ENCODE data around the gene C1QTNF1.
"Not testable (repeated sequence)": the region's sequence is repeated elsewhere in the genome, so short reads cannot be mapped to it uniquely, and the experiment has no call there.

Gene C1QTNF1

DNA sequence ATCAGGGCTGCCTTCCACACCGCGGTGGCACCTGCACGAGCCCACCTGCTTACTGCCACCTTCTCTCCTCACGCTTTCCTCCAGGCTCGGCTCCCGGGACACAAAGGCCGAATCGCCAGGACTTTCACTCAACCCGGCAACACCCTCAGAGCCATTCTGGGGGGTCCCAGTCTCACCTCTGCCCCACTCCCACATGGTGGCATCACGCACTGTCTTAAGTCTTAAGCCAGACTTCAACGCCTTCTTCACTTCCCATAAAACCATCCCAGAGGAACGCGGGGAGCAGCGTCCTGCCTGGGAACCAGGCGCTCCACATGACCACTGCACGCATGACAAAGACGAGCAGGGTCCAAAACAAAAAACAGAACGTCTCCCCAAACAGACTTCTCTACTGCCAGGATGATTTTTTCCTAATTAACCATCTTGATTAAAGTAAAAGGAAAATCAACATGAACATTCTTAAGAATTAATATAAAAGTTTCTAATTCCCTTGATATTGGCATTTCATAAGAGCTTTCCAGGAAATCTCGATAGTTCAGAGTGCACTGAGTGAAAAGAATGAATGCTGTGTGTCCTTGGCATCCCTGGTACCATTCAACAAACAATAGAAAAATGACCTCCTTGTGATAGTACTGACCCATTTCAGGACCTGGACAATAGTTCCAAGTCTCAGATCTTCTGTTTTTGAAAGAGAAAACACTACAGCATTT lies 17.0 kb upstream of the C1QTNF1 start:
- DNase-seq = no peak

DNA sequence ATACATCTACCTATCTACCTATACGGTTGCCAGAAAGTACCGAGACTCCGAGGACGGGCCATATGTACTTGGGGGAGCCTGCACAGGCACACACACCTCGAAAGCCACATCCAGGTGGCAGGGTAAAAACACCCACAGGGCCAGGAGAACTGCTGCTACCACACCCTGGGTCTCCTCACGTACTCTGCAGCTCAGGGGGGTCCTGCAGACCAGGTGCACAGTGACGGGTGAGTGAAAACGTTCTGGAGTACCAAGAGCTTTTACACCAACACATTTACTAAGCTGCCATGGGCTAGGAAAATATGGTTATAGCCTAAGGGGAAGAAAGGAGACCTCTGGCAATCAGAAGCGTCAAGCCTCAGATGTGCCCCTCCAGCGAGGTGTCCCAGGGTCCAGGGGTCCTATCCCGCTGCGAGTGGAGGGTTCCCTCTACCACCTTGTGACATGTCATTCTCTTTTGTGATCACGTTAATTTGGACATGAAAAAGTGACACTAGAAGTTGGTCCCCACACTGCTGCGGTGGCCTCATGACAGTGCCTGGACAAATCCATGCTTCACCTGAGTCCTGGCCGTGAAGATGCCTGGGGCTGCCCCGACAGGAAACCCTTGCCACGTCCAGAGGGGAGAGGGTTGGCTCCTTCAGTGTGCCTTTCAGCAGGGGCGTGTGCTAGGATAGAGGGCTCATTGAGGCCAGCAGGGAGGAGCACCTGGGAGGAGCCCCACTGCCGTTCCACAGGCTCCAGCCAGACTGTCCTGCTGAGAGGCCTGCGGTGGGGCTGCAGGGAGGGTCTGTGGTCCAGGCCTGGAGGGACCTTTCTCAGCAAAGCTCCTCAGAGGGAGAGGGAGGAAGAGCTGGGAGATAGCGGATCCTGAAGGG lies 16.2 kb upstream of the C1QTNF1 start:
- no peak for DNase-seq

GRCh38 chr17:79008666-79009387 lies 15.1 kb upstream of the C1QTNF1 start:
- no peak for DNase-seq

- peak; percentile 85 for DNase-seq
These were observed 14.3 kb upstream of the C1QTNF1 start, which contains the start of gene CANT1 for GRCh38 chr17:79009397-79010303. TSS of gene CANT1 (minus strand) at chr17:79009764. CDS start at chr17:78997622, 12,142 bp downstream.

DNA sequence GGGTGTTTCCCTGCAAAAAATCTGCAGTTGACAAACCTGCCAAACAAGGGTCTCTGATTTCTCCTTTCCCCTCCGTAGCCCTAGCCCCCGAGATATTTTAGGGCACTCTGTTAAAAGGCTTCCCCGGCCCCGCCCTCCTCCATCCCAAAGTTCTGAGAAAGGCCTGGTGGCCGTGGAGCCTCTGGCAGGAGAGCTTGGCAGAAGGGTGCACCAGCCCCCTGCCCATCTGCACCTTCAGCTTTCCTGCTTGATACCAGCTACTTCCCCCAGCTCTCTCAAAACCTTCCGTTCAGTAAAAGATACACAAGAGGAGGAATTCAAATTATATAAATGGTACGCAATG lies 13.7 kb upstream of the C1QTNF1 start:
- no peak for DNase-seq

GRCh38 chr17:79011451-79012147 lies 12.4 kb upstream of the C1QTNF1 start:
- DNase-seq = no peak

- DNase-seq = no peak
These were observed 11.3 kb upstream of the C1QTNF1 start for GRCh38 chr17:79012563-79013134.

DNA sequence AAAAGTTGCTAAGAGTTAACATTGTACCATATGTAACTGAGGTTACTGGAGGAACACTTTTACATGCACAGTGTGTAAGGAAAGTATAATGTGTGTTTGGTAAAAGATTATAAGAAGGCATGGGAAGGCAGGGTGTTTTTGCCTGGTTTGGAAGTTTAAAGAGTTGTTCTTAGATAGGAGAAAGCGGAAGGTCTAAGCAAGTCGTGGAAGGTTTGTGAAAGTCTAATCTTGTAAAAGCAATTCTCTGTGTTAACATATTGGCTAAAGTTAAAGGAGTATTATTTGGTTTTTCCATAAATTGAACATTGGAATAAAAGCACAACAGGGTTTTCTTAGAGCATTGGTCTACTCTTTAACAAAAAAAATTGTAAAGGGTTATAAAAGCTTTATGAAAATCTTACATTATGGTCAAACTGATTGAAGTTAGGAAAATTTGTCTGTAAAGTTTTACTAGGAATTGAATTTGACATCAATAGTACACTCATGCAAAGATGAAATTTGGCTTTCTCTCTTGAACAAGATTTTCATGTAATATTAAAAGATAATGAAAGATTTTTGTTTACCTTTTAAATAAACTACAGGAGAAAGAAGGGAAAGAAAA lies 9.7 kb upstream of the C1QTNF1 start:
- DNase-seq = no peak

- DNase-seq = no peak
These were observed 6.2 kb upstream of the C1QTNF1 start for GRCh38 chr17:79017546-79018369.

- no peak for DNase-seq
These were observed 5.6 kb upstream of the C1QTNF1 start for GRCh38 chr17:79018370-79018695.

DNA sequence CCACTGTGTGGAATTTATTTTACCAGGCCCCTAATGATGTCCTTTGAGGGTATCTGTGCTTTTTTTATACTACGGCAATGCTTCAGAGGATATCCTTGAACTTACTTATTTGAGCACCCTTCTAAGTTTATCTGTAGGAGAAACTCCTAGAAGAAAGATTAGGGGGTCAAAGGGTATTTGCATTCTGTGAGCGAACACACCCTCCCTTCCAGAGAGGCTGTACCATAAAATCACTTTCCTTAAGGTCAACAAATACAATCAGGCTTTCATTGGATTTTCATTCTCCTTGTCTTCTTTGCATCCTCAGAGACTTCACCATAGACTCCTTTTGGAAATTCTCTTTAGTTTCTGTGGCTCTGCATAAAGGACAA lies 4.7 kb upstream of the C1QTNF1 start:
- no peak for DNase-seq

DNA sequence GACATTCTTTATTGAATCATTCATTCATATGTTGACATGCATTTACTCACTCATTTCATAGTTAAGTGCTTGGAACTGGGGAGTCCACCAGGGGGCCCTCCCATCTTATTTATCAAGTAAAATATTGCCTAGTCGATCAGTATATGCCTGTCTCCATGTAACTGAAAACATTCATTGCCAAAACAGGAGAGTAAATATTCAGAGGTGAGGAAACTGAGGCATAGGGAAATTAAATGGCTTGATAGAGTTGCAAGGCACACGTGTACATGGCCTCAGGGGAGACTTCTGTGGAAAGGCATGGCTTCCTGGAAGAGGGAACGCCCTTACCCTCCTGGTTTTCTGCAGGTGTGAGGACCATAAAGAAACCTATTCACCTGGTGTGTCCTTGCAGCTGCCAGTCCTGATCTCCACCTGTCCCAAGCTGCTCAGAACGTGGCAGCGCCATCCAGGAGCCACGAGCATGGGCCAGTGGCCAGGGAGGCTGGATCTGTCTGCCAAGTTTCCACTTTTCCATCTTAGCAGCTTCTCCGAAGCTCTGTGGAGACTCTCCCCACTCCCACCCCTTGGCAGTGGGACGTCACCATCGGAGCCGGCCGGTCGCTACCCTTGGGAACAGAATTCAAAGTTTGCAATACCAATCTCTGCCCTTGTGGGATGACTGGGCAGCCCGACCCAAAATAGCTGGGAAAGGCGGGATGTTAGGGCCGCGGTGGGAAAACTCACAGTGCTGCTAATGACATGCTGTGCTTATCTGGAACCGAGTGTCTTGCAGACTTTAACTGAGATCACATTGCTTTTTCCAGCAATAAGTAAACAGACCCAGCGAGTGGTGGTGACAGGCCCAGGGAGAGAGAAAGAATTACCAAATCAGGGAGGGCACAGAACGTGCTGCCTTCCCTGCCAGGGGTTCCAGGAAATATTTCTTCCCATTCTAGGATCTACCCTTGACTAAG lies 4.1 kb upstream of the C1QTNF1 start:
- DNase-seq = peak; percentile 66

DNA sequence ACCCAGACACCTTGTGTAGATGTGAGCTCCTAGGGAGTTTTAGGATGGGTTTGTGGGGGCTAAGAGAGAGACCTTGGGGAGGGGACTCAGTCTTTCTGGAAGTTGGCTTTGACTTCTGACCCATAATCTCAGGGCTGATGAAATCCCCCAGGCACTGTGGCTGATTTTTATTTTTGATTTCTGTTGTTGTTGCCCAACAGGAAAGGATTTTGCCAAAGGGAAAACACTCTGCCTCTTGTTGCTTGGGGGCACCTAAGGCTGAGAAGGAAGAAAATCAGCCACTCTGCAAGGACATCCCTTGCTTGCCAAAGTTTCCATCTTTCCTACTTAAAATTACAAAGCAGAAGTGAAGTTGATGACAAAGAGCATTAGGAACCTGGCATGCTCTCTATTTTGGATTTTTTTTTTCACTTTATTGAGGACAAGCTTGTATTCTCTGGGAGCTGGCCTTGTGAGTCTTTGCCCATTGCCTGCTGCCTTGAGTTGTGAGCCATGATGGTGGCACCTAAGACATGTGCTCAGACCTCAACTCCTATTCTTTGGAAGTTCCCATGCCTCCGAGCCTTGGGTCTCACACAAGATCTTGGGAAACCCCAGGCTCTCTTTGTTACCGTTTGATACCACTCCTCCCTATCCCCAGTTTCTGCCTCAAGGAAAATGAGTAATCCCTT lies 3.2 kb upstream of the C1QTNF1 start:
- DNase-seq = no peak

DNA sequence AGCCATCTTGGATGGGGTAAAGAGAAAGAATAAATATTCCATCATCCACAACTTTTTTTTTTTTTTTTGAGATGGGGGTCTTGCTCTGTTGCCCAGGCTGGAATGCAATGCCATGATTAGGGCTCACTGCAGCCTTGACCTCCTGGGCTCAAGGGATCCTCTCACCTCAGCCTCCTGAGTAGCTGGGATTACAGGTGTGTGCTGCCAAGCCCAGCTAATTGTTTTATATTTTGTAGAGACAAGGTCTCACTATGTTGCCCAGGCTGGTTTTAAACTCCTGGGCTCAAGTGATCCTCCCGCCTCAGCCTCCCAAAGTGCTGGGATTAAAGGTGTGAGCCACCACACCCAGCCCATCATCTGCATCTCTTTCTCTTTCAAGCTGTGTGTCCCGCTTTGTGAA lies 2.0 kb upstream of the C1QTNF1 start:
- DNase-seq = not testable (repeated sequence)

- no peak for DNase-seq
These were observed 1.4 kb upstream of the C1QTNF1 start for GRCh38 chr17:79022507-79022991.

GRCh38 chr17:79023180-79023705 lies 726 bp upstream of the C1QTNF1 start:
- no peak for DNase-seq

DNA sequence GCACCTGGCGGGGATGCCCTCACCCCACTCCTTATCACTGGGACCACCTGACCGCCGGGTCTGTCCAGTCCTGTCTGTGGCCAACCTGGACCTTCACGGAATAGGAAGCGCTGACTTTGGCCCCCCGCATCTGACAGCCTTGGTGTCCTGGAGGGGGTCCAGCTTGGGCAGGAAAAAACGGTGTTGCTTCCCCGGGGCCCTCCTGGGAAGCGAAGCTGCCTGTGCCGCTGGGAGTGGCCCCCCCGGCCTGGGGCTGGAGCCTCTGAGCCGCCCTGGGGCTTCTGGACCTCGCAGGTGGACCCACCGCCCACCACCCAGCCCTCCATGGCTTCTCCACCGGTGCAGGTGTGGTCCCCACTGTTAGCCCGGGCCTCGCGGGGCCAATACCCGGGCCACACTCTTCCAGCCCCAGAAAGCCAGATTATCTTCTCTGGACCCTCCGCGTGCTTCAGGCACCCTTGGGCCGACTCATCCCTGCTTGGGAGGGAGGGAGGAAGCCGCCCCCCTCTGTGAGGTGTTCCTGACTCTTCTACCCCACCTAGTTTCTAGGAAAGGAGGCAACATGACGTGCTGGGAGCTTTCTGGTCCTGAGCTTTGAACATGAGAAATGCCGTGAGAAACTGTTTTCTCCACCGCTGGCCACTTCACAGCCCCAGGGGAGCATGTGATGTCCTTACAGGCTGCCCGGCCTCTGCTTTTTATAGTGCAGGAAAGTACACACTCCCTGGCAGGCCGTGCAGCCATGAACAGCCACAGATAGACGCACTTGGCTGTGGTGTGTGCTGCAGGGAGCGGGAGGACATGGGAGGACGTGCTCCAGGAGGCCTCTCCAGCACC lies 1.1 kb downstream of the C1QTNF1 start:
- no peak for DNase-seq
